ENCODE measurements around the gene IRAK3.
"Not testable (repeated sequence)": the region's sequence is repeated elsewhere in the genome, so short reads cannot be mapped to it uniquely, and the experiment has no call there.

The IRAK3 gene

GRCh38 chr12:66268562-66268961 lies 79.5 kb downstream of the IRAK3 start:
- no peak for DNase-seq

- no peak for DNase-seq
Observed at GRCh38 chr12:66269142-66269541, 80.1 kb downstream of the IRAK3 start.

- no peak for DNase-seq
Observed at GRCh38 chr12:66269757-66270383, 80.9 kb downstream of the IRAK3 start.

- no peak for DNase-seq
Observed at GRCh38 chr12:66270613-66271012, 81.6 kb downstream of the IRAK3 start.

GRCh38 chr12:66272650-66273049 lies 83.6 kb downstream of the IRAK3 start:
- no peak for DNase-seq

- no peak for DNase-seq
Observed at GRCh38 chr12:66273147-66273546, 84.1 kb downstream of the IRAK3 start.

GRCh38 chr12:66275040-66275439 lies 86.0 kb downstream of the IRAK3 start:
- DNase-seq: no peak

- no peak for DNase-seq
Observed at GRCh38 chr12:66279123-66279712, 90.2 kb downstream of the IRAK3 start.

GRCh38 chr12:66280561-66280960 lies 91.5 kb downstream of the IRAK3 start:
- no peak for DNase-seq

GRCh38 chr12:66282244-66282643 lies 93.2 kb downstream of the IRAK3 start:
- no peak for DNase-seq

GRCh38 chr12:66287275-66287674 lies 98.3 kb downstream of the IRAK3 start:
- no peak for DNase-seq

- DNase-seq: no peak
Observed at GRCh38 chr12:66288121-66288520, 99.1 kb downstream of the IRAK3 start.

- no peak for DNase-seq
Observed at GRCh38 chr12:66289485-66289884, 100.5 kb downstream of the IRAK3 start.

- DNase-seq: no peak
Observed at GRCh38 chr12:66290716-66291200, 101.7 kb downstream of the IRAK3 start.

GRCh38 chr12:66296176-66296683 lies 107.2 kb downstream of the IRAK3 start:
- DNase-seq: no peak

GRCh38 chr12:66297080-66297479 lies 108.1 kb downstream of the IRAK3 start:
- DNase-seq: no peak

- DNase-seq: no peak
Observed at GRCh38 chr12:66297923-66298322, 108.9 kb downstream of the IRAK3 start.

- DNase-seq: peak; percentile 75
Observed at GRCh38 chr12:66301944-66302826, 113.2 kb downstream of the IRAK3 start, which contains the start of gene HELB. Gene HELB (plus strand): TSS chr12:66302493. CDS start chr12:66302604, 111 bp downstream.

GRCh38 chr12:66302827-66303169 lies 113.8 kb downstream of the IRAK3 start:
- DNase-seq: no peak

GRCh38 chr12:66303316-66303804 lies 114.3 kb downstream of the IRAK3 start:
- DNase-seq: not testable (repeated sequence)
